Thyroid gland (tissue), 4 donors: ENCODE results near the gene RGS9.

Source experiments
- CTCF ChIP-seq, 6 experiments: fragments of 200-600 bp in 3 of 6; fragments of 450-650 bp in 3 of 6; sonication (generic) in 3 of 6; IDR thresholded peaks; one replicate each; pipeline ENCODE4 v1.5.1; 2016 to 2019; ENCODE audit warnings: antibody characterized with exemption in 6 of 6, mild to moderate bottlenecking in 2 of 6, inconsistent platforms in 1 of 6, moderate library complexity in 1 of 6
- POLR2A ChIP-seq, 2 donors: fragments of 450-650 bp; IDR thresholded peaks; one replicate each; pipeline ENCODE4 v1.6.1; 2017; ENCODE audit warnings: antibody characterized with exemption in 2 of 2, mild to moderate bottlenecking in 2 of 2, moderate library complexity in 1 of 2

- TF ChIP-seq CTCF (IDR thresholded peaks at IDR 0.05) (no peak), POLR2A (IDR thresholded peaks at IDR 0.05) (no peak)
Measured at GRCh38 chr17:65219124-65219523, 82.0 kb downstream of the RGS9 start.
